Measurements from ENCODE around the gene KATNBL1. TPM values are rescaled to one million over a fixed set of nuclear protein-coding genes. Genes with fewer than 3 reads are reported as not detected.

KATNBL1 gene
- total RNA-seq, 4 donors from 2014 or later, result 39.8 to 66.6 (median 50.5) TPM

DNA sequence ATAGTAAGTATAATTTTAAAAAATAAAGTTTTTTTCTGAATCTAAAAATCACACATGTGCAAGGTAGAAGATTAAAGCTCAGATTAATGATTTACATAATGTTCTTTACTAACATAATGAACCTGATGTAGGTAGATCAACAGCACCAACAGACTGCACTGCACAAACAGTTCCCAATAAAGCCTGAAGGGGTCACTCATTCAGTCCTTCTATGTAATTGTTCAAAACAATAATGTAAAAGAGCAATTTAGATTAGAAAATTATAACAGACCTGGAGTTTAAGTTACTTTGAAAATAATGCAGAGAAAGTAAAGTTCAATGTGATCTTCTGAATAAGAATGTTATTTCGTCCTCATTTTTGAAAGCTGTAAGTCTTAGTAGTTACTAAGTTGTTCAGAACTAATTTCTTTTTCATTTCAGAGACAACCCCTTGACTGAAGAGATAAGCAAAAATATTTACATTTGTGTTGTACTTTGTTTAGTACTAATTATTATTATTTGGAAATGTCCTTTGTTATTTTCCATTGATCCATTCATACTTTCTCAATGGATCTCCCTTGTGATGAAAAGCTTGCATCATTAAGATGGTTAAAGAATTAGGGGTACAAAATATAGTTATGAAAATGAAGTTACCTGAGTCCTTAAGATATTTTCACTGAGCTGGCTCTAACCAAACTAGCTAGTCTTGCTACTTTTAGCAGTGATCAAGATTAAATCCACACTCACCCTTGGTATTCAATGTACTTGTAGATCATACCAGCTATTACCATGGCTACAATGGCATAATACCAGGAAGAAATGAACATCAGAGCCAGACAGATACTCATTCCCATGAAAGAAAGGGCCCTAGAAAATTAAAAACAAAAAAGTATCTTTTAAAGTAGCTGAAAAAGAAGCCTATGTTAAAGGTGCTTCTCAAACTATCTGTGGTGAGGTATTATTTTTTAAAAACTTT lies 31.8 kb upstream of the KATNBL1 start:
- peaks cover 52 to 56% of the 10 kb centered on the region in 2 donors for H3K36me3 ChIP-seq
- no peaks in the 10 kb centered on the region for H3K9me3 ChIP-seq
- no peak overlapping the region for H3K27ac ChIP-seq
- DNase-seq, result no peak
- 55% methylated on average over 1 of the region's 1 CpG for WGBS, 2 donors
- no peak overlapping the region for H3K4me3 ChIP-seq (replicated peaks in 1 of 3)
- H3K27me3 ChIP-seq, result no peaks in the 10 kb centered on the region
- no peaks in the 10 kb centered on the region for H3K4me1 ChIP-seq
- intact Hi-C loops (cut with DNase I), result loop anchor here (5.0 kb wide), 1 partner anchor 121 kb away; no protein-coding TSS in a partner anchor
- no peak for TF ChIP-seq POLR2A (IDR thresholded peaks at IDR 0.05)
- TF ChIP-seq, protein P1, sequence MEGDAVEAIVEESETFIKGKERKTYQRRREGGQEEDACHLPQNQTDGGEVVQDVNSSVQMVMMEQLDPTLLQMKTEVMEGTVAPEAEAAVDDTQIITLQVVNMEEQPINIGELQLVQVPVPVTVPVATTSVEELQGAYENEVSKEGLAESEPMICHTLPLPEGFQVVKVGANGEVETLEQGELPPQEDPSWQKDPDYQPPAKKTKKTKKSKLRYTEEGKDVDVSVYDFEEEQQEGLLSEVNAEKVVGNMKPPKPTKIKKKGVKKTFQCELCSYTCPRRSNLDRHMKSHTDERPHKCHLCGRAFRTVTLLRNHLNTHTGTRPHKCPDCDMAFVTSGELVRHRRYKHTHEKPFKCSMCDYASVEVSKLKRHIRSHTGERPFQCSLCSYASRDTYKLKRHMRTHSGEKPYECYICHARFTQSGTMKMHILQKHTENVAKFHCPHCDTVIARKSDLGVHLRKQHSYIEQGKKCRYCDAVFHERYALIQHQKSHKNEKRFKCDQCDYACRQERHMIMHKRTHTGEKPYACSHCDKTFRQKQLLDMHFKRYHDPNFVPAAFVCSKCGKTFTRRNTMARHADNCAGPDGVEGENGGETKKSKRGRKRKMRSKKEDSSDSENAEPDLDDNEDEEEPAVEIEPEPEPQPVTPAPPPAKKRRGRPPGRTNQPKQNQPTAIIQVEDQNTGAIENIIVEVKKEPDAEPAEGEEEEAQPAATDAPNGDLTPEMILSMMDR (IDR thresholded peaks at IDR 0.05), result peak; percentile 3 to 71 (median 61)

DNA sequence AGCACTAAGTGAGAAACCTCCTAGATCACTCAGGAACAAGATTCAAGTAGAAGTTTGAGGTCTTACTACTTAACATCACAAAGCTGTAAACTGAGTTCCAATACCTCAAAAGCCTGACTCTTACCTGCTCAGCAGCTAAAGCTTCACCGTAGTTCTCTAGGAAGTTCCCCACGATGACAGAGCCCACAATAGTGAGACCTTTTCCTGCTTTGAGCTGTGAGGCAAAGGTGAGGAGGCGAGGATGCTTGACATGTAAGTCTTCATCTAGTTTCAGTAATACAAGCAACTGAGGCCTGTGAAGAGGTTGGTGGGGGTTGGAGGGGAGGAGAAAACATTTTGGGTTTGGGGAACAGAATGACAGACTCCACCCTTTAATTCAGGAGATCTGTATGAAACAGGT lies 30.6 kb upstream of the KATNBL1 start:
- DNase-seq, result no peak
- H3K9me3 ChIP-seq, result no peaks in the 10 kb centered on the region
- peaks cover 63 to 66% of the 10 kb centered on the region in 2 donors for H3K36me3 ChIP-seq
- TF ChIP-seq POLR2A (IDR thresholded peaks at IDR 0.05), result no peak
- TF ChIP-seq, protein P1 (IDR thresholded peaks at IDR 0.05), result no peak
- no peak overlapping the region for H3K4me3 ChIP-seq (replicated peaks in 1 of 3)
- H3K27ac ChIP-seq, result no peak overlapping the region
- intact Hi-C loops (cut with DNase I), result loop anchor here (5.0 kb wide), 1 partner anchor 122 kb away; no protein-coding TSS in a partner anchor
- no peaks in the 10 kb centered on the region for H3K27me3 ChIP-seq
- WGBS, 2 donors, result 83 to 96% methylated on average over 3 of the region's 3 CpGs
- H3K4me1 ChIP-seq, result no peaks in the 10 kb centered on the region

DNA sequence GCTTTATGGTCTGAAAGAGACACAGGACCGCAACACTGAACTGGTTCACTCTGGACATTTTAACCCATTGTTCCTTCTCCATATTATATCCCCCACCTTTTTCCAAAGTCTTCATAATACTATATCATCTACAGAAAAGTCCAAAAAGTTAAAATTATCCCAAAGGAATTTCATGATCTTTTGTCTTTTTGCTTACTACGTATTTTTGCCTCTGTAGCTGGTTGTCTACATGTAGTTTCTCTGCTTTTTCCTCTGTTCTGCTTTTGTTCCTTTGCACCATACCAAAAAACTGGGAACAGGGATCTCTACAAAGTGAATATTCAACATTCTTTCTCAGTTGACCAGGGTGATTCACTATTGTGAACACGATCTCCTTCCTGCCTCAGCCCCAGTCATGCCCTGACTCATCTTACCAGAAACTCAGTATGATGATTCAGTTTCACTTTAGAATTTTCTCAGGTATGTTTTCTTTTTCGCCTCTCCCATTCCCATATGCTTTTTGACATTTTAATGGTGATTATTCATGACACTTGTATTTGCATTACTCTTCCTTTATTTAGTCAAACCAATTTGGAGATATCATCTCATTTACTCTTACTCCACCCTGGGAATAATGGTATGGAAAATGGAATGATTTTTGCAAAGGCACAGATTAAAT lies 29.4 kb upstream of the KATNBL1 start:
- Histone ChIP-seq H3K27ac (no peak overlapping the region), H3K36me3 (peaks cover 58 to 60% of the 10 kb centered on the region in 2 donors), H3K9me3 (no peaks in the 10 kb centered on the region), H3K4me3 (replicated peaks in 1 of 3) (no peak overlapping the region), H3K4me1 (no peaks in the 10 kb centered on the region), H3K27me3 (no peaks in the 10 kb centered on the region)
- no peak for DNase-seq
- TF ChIP-seq POLR2A (IDR thresholded peaks at IDR 0.05), result no peak
- TF ChIP-seq, protein P1 (IDR thresholded peaks at IDR 0.05), result no peak
- WGBS, 2 donors, result 84 to 92% methylated on average over 4 of the region's 4 CpGs
- intact Hi-C loops (cut with DNase I), result loop anchor here (10.0 kb wide), 2 partner anchors 106 to 346 kb away; partner anchors contain the start of genes GOLGA8B, NOP10 and NUTM1

DNA sequence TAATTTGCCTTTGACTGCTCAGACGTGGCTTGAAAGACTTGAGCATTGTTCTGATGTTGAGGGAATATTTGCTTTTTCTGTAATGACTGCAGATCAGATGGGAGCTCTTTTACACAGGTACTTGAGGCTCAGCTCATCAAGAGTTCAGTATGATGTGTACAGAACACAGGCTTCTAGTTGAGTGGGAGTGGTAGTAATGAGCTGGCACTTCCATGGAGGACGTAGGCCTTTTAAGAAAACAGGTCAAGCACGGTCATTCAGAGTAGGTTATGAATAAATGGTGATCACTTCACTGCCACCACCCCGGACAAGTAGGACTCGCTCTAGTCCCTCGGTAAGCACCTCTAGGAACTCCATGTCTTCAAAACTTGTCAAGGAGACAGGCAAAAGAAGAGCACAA lies 23.7 kb upstream of the KATNBL1 start:
- Histone ChIP-seq H3K4me1 (no peaks in the 10 kb centered on the region), H3K4me3 (replicated peaks in 1 of 3) (no peak overlapping the region), H3K36me3 (peaks cover 48 to 57% of the 10 kb centered on the region in 2 donors), H3K27ac (no peak overlapping the region), H3K27me3 (no peaks in the 10 kb centered on the region), H3K9me3 (no peaks in the 10 kb centered on the region)
- 66 to 69% methylated on average over 6 of the region's 6 CpGs for WGBS, 2 donors
- DNase-seq, result peak in 1 of 2 donors; percentile 48
- TF ChIP-seq, protein P1 (IDR thresholded peaks at IDR 0.05), result no peak
- TF ChIP-seq POLR2A (IDR thresholded peaks at IDR 0.05), result no peak
- intact Hi-C loops (cut with DNase I), result loop anchor here (10.0 kb wide), 2 partner anchors 111 to 351 kb away; partner anchors contain the start of genes GOLGA8B, NOP10 and NUTM1

Measured in thyroid gland (tissue), 4 donors.